ENCODE measurements around the gene MAP2K7. TPM values are rescaled to one million over a fixed set of nuclear protein-coding genes. Genes with fewer than 3 reads are reported as not detected.

The MAP2K7 gene
- total RNA-seq, 1 donor, result 10.2 TPM

GRCh38 chr19:7879111-7879807 lies 24.4 kb upstream of the MAP2K7 start:
- no peak for DNase-seq (ENCODE audit: low read depth)
- no peak overlapping the region for H3K4me3 ChIP-seq (ENCODE audit: low read depth, low read length)
- no peak for TF ChIP-seq CTCF (IDR thresholded peaks at IDR 0.05; ENCODE audit: insufficient read depth, low read length)

DNA sequence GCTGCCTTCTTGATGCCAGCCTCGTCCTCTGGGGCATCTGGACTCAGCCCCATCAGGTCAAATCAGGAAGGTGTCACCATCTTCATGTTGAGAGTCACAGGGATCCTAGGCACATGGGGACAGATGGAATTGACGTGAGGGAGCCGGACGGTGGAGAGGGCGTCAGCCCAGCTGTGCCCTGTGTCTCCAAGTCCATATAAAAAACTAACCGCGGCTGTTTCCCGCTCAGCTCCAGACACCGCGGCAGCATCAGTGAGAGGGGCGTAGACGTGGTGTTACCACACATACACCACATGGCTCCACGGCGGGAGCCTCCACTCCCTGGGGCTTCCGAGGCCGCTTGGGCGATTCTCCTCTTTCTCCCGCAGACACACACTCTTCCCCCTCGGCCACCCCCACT lies 23.8 kb upstream of the MAP2K7 start:
- no peak for TF ChIP-seq CTCF (IDR thresholded peaks at IDR 0.05; ENCODE audit: insufficient read depth, low read length)
- no peak for DNase-seq (ENCODE audit: low read depth)
- no peak overlapping the region for H3K4me3 ChIP-seq (ENCODE audit: low read depth, low read length)

DNA sequence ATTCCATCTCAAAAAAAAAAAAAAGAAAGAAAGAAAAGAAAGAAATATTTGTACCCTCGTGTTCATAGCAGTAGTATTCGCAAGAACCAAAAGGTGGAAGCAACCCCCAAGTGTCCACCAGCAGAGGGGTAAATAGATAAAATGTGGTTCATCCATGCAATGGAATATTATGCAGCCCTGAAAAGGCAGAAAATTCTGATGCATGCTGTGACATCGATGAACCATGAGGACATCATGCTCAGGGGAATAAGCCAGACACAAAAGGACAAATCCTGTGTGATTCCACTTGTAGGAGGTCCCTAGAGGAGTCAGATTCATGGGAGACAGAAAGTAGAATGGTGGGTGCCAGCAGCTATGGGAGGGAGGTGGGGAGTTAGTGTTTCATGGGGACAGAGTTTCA lies 21.8 kb upstream of the MAP2K7 start:
- DNase-seq (ENCODE audit: low read depth), result no peak
- TF ChIP-seq CTCF (IDR thresholded peaks at IDR 0.05; ENCODE audit: insufficient read depth, low read length), result no peak
- H3K4me3 ChIP-seq (ENCODE audit: low read depth, low read length), result no peak overlapping the region

GRCh38 chr19:7883105-7883504 lies 20.6 kb upstream of the MAP2K7 start:
- H3K4me3 ChIP-seq (ENCODE audit: low read depth, low read length), result no peak overlapping the region
- TF ChIP-seq CTCF (IDR thresholded peaks at IDR 0.05; ENCODE audit: insufficient read depth, low read length), result no peak
- no peak for DNase-seq (ENCODE audit: low read depth)

- H3K4me3 ChIP-seq (ENCODE audit: low read depth, low read length), result no peak overlapping the region
- peak; percentile 27 for DNase-seq (ENCODE audit: low read depth)
- no peak for TF ChIP-seq CTCF (IDR thresholded peaks at IDR 0.05; ENCODE audit: insufficient read depth, low read length)
Measured at GRCh38 chr19:7883796-7884570, 19.7 kb upstream of the MAP2K7 start.

- TF ChIP-seq CTCF (IDR thresholded peaks at IDR 0.05; ENCODE audit: insufficient read depth, low read length), result no peak
- DNase-seq (ENCODE audit: low read depth), result no peak
- H3K4me3 ChIP-seq (ENCODE audit: low read depth, low read length), result no peak overlapping the region
Measured at GRCh38 chr19:7885818-7886217, 17.9 kb upstream of the MAP2K7 start.

Measured in fibroblast of the aortic adventitia (primary cell).